H9 (cell line): ENCODE results near the gene OR2T1. TPM values are rescaled to one million over a fixed set of nuclear protein-coding genes. Genes with fewer than 3 reads are reported as not detected.
"Not testable (repeated sequence)": the region's sequence is repeated elsewhere in the genome, so short reads cannot be mapped to it uniquely, and the experiment has no call there.

Source experiments
- DNase-seq: peaks from one replicate; pipeline ENCODE4 v3.0.0-alpha.2; 2017
- H2AFZ ChIP-seq: one replicate; pipeline ENCODE4 v1.6.1; 2013; ENCODE audit warnings: mild to moderate bottlenecking, low read length, control low read depth, moderate library complexity
- H2AK5ac ChIP-seq: 2 replicates; pipeline ENCODE4 v1.6.1; 2013; ENCODE audit warnings: low read length, control low read depth, mixed read lengths; ENCODE audit not compliant: insufficient read length
- H2BK120ac ChIP-seq: one replicate; pipeline ENCODE4 v1.6.1; 2013; ENCODE audit warnings: low read depth, mild to moderate bottlenecking, low read length, control low read depth, inconsistent platforms; ENCODE audit not compliant: poor library complexity, severe bottlenecking
- H2BK12ac ChIP-seq: 2 replicates; pipeline ENCODE4 v1.6.1; 2013; ENCODE audit warnings: low read length, control low read depth, mixed read lengths, low read depth; ENCODE audit not compliant: insufficient read length
- H2BK15ac ChIP-seq: 2 replicates; pipeline ENCODE4 v1.6.1; 2013; ENCODE audit warnings: low read depth, low read length, control low read depth
- H2BK20ac ChIP-seq: one replicate; pipeline ENCODE4 v1.6.1; 2013; ENCODE audit warnings: low read depth, mild to moderate bottlenecking, low read length, control low read depth, inconsistent platforms; ENCODE audit not compliant: poor library complexity, severe bottlenecking
- H2BK5ac ChIP-seq: 2 replicates; pipeline ENCODE4 v1.6.1; 2013; ENCODE audit warnings: low read length, control low read depth, mixed read lengths; ENCODE audit not compliant: insufficient read length
- H3K14ac ChIP-seq: 2 replicates; pipeline ENCODE4 v1.6.1; 2013; ENCODE audit warnings: low read length, control low read depth; ENCODE audit not compliant: insufficient read depth
- H3K18ac ChIP-seq: 2 replicates; pipeline ENCODE4 v1.6.1; 2013; ENCODE audit warnings: low read depth, mild to moderate bottlenecking, mixed read lengths, low read length, control low read depth; ENCODE audit not compliant: insufficient read length
- H3K23ac ChIP-seq: 2 replicates; pipeline ENCODE4 v1.6.1; 2013; ENCODE audit warnings: low read length, control low read depth, mixed read lengths, low read depth; ENCODE audit not compliant: insufficient read length
- H3K23me2 ChIP-seq: 2 replicates; pipeline ENCODE4 v1.6.1; 2013; ENCODE audit warnings: low read depth, mild to moderate bottlenecking, mixed read lengths, low read length, control low read depth; ENCODE audit not compliant: insufficient read length, poor library complexity, severe bottlenecking
- H3K27ac ChIP-seq: 2 replicates; pipeline ENCODE4 v1.5.1; 2013; ENCODE audit warnings: low read length, control low read depth, mixed read lengths, low read depth; ENCODE audit not compliant: insufficient read length
- H3K27me3 ChIP-seq: 2 replicates; pipeline ENCODE4 v1.6.1; 2013; ENCODE audit warnings: low read length, control low read depth, inconsistent platforms; ENCODE audit not compliant: insufficient read depth
- H3K4ac ChIP-seq: 2 replicates; pipeline ENCODE4 v1.6.1; 2013; ENCODE audit warnings: low read depth, mild to moderate bottlenecking, control low read depth, inconsistent platforms, low read length, moderate library complexity
- H3K4me1 ChIP-seq: 2 replicates; pipeline ENCODE4 v1.6.1; 2013; ENCODE audit warnings: low read length, control low read depth, inconsistent platforms; ENCODE audit not compliant: insufficient read depth
- H3K4me2 ChIP-seq: 2 replicates; pipeline ENCODE4 v1.6.1; 2013; ENCODE audit warnings: low read length, control low read depth, mixed read lengths; ENCODE audit not compliant: insufficient read length, insufficient read depth
- H3K56ac ChIP-seq: 2 replicates; pipeline ENCODE4 v1.6.1; 2013; ENCODE audit warnings: low read depth, mild to moderate bottlenecking, mixed read lengths, low read length, control low read depth; ENCODE audit not compliant: insufficient read length
- H3K79me1 ChIP-seq: 2 replicates; pipeline ENCODE4 v1.6.1; 2013; ENCODE audit warnings: low read depth, mild to moderate bottlenecking, moderate library complexity, low read length, control low read depth, inconsistent platforms; ENCODE audit not compliant: insufficient read depth, poor library complexity, severe bottlenecking
- H3K79me2 ChIP-seq: 2 replicates; pipeline ENCODE4 v1.6.1; 2013; ENCODE audit warnings: low read length, control low read depth, inconsistent platforms; ENCODE audit not compliant: insufficient read depth
- H3K9ac ChIP-seq: 2 replicates; pipeline ENCODE4 v1.6.1; 2013; ENCODE audit warnings: low read length, control low read depth, mixed read lengths; ENCODE audit not compliant: insufficient read length; ENCODE audit errors: extremely low read depth
- H3K9me3 ChIP-seq: one replicate; pipeline ENCODE4 v1.6.1; 2013; ENCODE audit warnings: low read depth, low read length, inconsistent platforms; ENCODE audit not compliant: control insufficient read depth
- H3T11ph ChIP-seq: one replicate; pipeline ENCODE4 v1.6.1; 2013; ENCODE audit warnings: mild to moderate bottlenecking, low read length, control low read depth, inconsistent platforms
- H4K20me1 ChIP-seq: one replicate; pipeline ENCODE4 v1.6.1; 2013; ENCODE audit not compliant: control insufficient read depth, insufficient read length, insufficient read depth
- H4K5ac ChIP-seq: 2 replicates; pipeline ENCODE4 v1.6.1; 2013; ENCODE audit warnings: low read depth, mild to moderate bottlenecking, mixed read lengths, low read length, control low read depth; ENCODE audit not compliant: insufficient read length
- H4K8ac ChIP-seq: replicated peaks from 2 replicates; pipeline ENCODE4 v1.6.1; 2013; ENCODE audit warnings: low read length, control low read depth, mixed read lengths, low read depth; ENCODE audit not compliant: insufficient read length
- H4K91ac ChIP-seq: 2 replicates; pipeline ENCODE4 v1.6.1; 2013; ENCODE audit warnings: low read depth, mild to moderate bottlenecking, moderate library complexity, mixed read lengths, low read length, control low read depth; ENCODE audit not compliant: insufficient read length
- H3K27ac Mint-ChIP-seq, 3 experiments: 2 replicates in 2 of 3; 3 replicates in 1 of 3; pipeline ENCODE4 v1.8.0; 2020 to 2021; ENCODE audit warnings: mixed read lengths in 3 of 3, mild to moderate bottlenecking in 1 of 3, moderate library complexity in 1 of 3
- H3K27me3 Mint-ChIP-seq: 2 replicates; pipeline ENCODE4 v1.8.0; 2021; ENCODE audit warnings: low read depth, mild to moderate bottlenecking, moderate library complexity, mixed read lengths
- H3K36me3 Mint-ChIP-seq, 3 experiments: 2 replicates in 2 of 3; 3 replicates in 1 of 3; pipeline ENCODE4 v1.8.0; 2020 to 2021; ENCODE audit warnings: low read depth in 3 of 3, mixed read lengths in 3 of 3; ENCODE audit not compliant: insufficient read depth in 1 of 3
- H3K4me1 Mint-ChIP-seq, 2 experiments: 2 replicates each; pipeline ENCODE4 v1.8.0; 2020; ENCODE audit warnings: mixed read lengths in 2 of 2
- H3K4me3 Mint-ChIP-seq, 2 experiments: 2 replicates in 1 of 2; 3 replicates in 1 of 2; pipeline ENCODE4 v1.8.0; 2020 to 2021; ENCODE audit warnings: mild to moderate bottlenecking in 2 of 2, mixed read lengths in 2 of 2, moderate library complexity in 1 of 2
- H3K9me3 Mint-ChIP-seq, 2 experiments: 2 replicates in 1 of 2; 3 replicates in 1 of 2; pipeline ENCODE4 v1.8.0; 2020; ENCODE audit warnings: mild to moderate bottlenecking in 2 of 2, mixed read lengths in 2 of 2, moderate library complexity in 1 of 2
- WGBS: extraction: QIAGEN DNeasy Blood & Tissue Kit; methylation state at CpG from one replicate; pipeline ENCODE4 v1.1.7; 2013; ENCODE audit warnings: missing lambda C conversion rate, low lambda C conversion rate, mixed read lengths; ENCODE audit not compliant: insufficient read length; ENCODE audit errors: extremely low coverage; 5-methylcytosine and 5-hydroxymethylcytosine counted together
- total RNA-seq: library from RNA; stranded (reverse); gene quantifications from 2 replicates; pipeline ENCODE4 v1.2.1, GENCODE V29; 2021

The OR2T1 gene
- total RNA-seq, 1 experiment from 2014 or later, result not detected

DNA sequence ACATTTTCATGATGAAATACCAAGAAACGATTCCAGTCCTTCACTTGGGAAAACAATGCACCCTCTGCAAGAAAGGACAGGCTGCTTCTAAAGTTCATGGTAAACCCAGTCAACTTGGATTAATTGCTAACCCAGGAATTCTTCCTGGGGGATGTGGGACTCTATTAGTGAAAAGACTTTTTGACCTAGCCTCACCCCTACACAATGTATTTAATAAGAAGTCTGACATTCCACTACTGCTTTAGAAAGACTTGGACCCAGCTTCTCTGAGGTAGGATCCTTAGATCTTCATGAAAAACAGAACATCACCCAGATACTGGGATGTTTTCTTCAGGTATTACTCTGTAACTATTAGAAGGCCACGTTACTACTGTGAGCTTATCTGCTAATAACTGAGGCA lies 42.6 kb downstream of the OR2T1 start, which contains the start of gene OR2T2:
TSS of gene OR2T2 (plus strand) at position 239 of the 400 bp plus-strand sequence. CDS start 7,161 bp downstream, outside the sequence.
- not testable (repeated sequence) for H2BK12ac ChIP-seq, H2AK5ac ChIP-seq, DNase-seq, H3K4me1 Mint-ChIP-seq, H4K8ac ChIP-seq, H3K56ac ChIP-seq, H2BK120ac ChIP-seq, H2BK5ac ChIP-seq, H4K5ac ChIP-seq, H3K4me2 ChIP-seq, H3T11ph ChIP-seq, H4K20me1 ChIP-seq, H3K18ac ChIP-seq, H2BK20ac ChIP-seq, H3K4ac ChIP-seq, H3K79me2 ChIP-seq, H3K27me3 Mint-ChIP-seq, H3K79me1 ChIP-seq, H3K9ac ChIP-seq, H3K4me1 ChIP-seq, H2BK15ac ChIP-seq, H3K27me3 ChIP-seq, H3K27ac Mint-ChIP-seq, H3K23ac ChIP-seq, H3K23me2 ChIP-seq, H4K91ac ChIP-seq, H3K14ac ChIP-seq, H3K27ac ChIP-seq, H2AFZ ChIP-seq, H3K4me3 Mint-ChIP-seq
- peaks cover 27% of the 10 kb centered on the region for H3K9me3 ChIP-seq
- Mint-ChIP-seq H3K9me3 (peaks cover 60 to 66% of the 10 kb centered on the region in 2 experiments), H3K36me3 (peaks cover 0 to 15% (median 6%) of the 10 kb centered on the region in 3 experiments; a peak in 2 of 7 replicates)
- WGBS, result no CpG with 5 or more reads among the region's 2 CpGs

DNA sequence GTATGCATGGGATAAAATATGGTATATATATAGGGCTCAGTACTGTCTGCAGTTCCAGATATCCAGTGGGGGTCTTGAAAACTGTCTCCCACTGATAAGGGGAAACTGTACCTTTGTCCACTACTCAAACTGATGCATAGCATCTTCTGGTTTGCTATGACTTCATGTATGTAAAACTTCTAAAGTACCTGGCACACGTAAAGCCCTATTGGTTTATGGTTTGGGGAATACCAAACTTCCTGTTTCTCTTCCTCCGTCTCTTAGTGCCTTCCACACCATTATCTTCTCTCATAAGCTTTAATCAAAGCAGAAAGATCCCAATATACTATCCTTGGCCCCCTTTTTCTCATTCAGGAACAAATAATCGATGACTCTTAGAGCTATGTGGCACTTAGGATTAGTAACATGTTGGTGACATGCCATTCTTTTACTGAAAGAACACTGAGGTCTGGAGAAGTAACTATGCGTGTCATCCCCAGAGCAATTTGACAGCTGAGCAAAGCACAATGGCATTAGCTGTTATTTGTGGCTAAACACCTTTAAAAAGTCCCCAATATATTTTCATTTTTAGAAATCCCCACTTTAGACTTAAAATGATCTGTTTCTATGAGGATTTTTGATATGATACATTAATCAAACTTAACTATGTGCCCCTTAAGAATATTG lies 45.7 kb downstream of the OR2T1 start:
- H3K27me3 Mint-ChIP-seq, H3K18ac ChIP-seq, DNase-seq, H3T11ph ChIP-seq, H2BK12ac ChIP-seq, H2AFZ ChIP-seq, H3K27ac ChIP-seq, H3K4me3 Mint-ChIP-seq, H3K4me2 ChIP-seq, H3K79me1 ChIP-seq, H4K8ac ChIP-seq, H3K23ac ChIP-seq, H3K14ac ChIP-seq, H3K9ac ChIP-seq, H2AK5ac ChIP-seq, H2BK120ac ChIP-seq, H4K5ac ChIP-seq, H2BK20ac ChIP-seq, H3K23me2 ChIP-seq, H3K56ac ChIP-seq, H3K4ac ChIP-seq, H3K27ac Mint-ChIP-seq, H3K79me2 ChIP-seq, H3K4me1 Mint-ChIP-seq, H3K27me3 ChIP-seq, H4K20me1 ChIP-seq, H2BK5ac ChIP-seq, H4K91ac ChIP-seq, H3K4me1 ChIP-seq, H2BK15ac ChIP-seq: not testable (repeated sequence)
- no CpG with 5 or more reads among the region's 4 CpGs for WGBS
- H3K36me3 Mint-ChIP-seq, result peaks cover 0 to 11% (median 7%) of the 10 kb centered on the region in 3 experiments; a peak in 4 of 7 replicates
- H3K9me3 Mint-ChIP-seq, result peaks cover 39 to 43% of the 10 kb centered on the region in 2 experiments
- peaks cover 12% of the 10 kb centered on the region for H3K9me3 ChIP-seq
